Left cardiac atrium (tissue), 4 donors: Measurements from ENCODE around the gene PCDHA1. TPM values are rescaled to one million over a fixed set of nuclear protein-coding genes. Genes with fewer than 3 reads are reported as not detected.

Experiments
- ATAC-seq, 2 donors: fragments of 200-7000 bp; cut with Tn5 transposase; one replicate each; pipeline ENCODE4 v1.9.1; 2020; ENCODE audit warnings: mild to moderate bottlenecking in 2 of 2, moderate library complexity in 2 of 2
- DNase-seq: peaks from one replicate; pipeline ENCODE4 v3.0.0-alpha.2; 2020
- intact Hi-C, 2 donors: fragments of 100-400 bp; cut with DNase I; formaldehyde crosslinking; loops; one replicate each; pipeline versions ENCODE4 v1.14.1 to v1.15.1; 2022 to 2023
- total RNA-seq, 2 donors: library from RNA; stranded (reverse); fragmentation: NEBNext Ultra II Directional; extraction: Animal tissue kit (Norgen Biotek cat#: 25700); gene quantifications; one replicate each; pipeline ENCODE4 v1.2.1, GENCODE V29; 2021
- donor health status: DM: no; HTN: yes; CAD: no.
- donor health status: DM: no; HTN: yes; CAD: no; lungs with severe emphysema.
- donor health status: DM: yes; HTN: yes; CAD: no.
- donor health status: Dilated cardiomyopathy.

Gene PCDHA1
- total RNA-seq, 2 donors from 2014 or later, result not detected

DNA sequence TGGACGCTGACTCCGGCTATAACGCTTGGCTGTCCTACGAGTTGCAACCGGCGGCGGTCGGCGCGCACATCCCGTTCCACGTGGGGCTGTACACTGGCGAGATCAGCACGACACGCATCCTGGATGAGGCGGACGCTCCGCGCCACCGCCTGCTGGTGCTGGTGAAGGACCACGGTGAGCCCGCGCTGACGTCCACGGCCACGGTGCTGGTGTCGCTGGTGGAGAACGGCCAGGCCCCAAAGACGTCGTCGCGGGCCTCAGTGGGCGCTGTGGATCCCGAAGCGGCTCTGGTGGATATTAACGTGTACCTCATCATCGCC lies 91.3 kb downstream of the PCDHA1 start:
- no peak for DNase-seq
- intact Hi-C loops, result no loop called here
- ATAC-seq, result no peak

DNA sequence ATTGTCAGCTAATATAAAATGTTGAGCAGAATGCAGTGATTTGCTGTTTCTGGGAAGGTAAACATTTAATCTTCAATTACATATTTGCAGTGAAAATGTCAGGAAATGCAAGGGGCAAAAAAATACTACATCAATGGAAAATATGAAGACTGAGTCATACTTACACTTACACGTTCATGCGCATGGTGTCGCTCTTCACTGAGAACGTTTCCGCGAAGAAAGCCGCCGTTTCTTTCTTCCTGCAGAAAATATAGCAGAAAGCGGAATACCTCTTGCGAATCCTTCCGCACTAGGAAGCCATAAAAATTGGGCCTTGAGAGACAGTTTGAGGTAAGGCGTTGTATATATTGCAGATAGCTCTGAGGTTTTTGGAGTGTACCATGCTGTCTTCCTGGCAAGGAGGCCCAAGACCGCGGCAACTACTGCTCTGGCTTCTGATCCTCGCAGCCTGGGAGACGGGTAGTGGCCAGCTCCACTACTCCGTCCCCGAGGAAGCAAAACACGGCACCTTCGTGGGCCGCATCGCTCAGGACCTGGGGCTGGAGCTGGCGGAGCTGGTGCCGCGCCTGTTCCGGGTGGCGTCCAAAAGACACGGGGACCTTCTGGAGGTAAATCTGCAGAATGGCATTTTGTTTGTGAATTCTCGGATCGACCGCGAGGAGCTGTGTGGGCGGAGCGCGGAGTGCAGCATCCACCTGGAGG lies 96.1 kb downstream of the PCDHA1 start, which contains the start of gene PCDHA13:
Gene PCDHA13, plus strand, starts transcription at position 236 of the 702 bp plus-strand sequence. Its CDS starts 145 bp downstream, at position 381.
- ATAC-seq (peak in 1 of 2 donors; percentile 27), DNase-seq (no peak)
- intact Hi-C loops, result loop anchor here in 1 of 2 donors (10.0 kb wide), 1 partner anchor 163 kb away; no protein-coding TSS in a partner anchor

DNA sequence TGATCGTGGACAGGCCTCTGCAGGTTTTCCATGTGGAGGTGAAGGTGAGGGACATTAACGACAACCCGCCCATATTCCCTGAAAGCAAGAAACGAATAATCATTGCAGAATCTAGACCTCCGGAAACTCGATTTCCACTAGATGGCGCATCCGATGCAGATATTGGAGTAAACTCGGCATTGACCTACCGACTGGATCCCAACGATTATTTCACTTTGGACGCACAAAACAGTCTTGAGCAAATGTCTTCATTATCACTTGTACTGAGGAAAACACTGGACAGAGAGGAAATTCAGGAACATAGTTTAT lies 96.6 kb downstream of the PCDHA1 start:
- DNase-seq, result no peak
- no peak for ATAC-seq
- intact Hi-C loops, result loop anchor here in 1 of 2 donors (10.0 kb wide), 1 partner anchor 162 kb away; no protein-coding TSS in a partner anchor

DNA sequence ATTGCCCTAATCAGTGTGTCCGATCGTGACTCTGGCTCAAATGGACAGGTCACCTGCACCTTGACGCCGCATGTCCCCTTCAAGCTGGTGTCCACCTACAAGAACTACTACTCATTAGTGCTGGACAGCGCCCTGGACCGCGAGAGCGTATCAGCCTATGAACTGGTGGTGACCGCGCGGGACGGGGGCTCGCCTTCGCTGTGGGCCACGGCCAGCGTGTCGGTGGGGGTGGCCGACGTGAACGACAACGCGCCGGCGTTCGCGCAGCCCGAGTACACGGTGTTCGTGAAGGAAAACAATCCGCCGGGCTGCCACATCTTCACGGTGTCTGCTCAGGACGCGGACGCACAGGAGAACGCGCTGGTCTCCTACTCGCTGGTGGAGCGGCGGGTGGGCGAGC lies 97.4 kb downstream of the PCDHA1 start:
- intact Hi-C loops, result loop anchor here in 1 of 2 donors (10.0 kb wide), 1 partner anchor 161 kb away; no protein-coding TSS in a partner anchor
- ATAC-seq (no peak), DNase-seq (no peak)

DNA sequence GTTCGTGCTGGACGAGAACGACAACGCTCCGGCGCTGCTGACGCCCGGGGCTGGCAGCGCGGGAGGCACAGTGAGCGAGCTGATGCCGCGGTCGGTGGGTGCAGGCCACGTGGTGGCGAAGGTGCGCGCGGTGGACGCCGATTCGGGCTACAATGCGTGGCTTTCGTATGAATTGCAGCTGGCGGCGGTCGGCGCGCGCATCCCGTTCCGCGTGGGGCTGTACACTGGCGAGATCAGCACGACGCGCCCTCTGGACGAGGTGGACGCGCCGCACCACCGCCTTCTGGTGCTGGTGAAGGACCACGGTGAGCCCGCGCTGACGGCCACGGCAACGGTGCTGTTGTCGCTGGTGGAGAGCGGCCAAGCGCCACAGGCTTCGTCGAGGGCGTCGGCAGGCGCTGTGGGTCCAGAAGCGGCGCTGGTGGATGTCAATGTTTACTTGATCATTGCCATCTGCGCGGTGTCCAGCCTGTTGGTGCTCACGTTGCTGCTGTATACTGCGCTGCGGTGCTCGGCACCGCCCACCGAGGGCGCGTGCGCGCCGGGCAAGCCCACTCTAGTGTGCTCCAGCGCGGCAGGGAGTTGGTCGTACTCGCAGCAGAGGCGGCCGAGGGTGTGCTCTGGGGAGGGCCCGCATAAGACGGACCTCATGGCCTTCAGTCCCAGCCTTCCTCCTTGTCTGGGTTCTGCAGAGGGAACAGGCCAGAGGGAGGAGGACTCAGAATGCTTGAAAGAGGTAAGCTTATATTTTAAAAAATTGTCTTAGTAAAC lies 98.2 kb downstream of the PCDHA1 start:
- DNase-seq (no peak), ATAC-seq (no peak)
- intact Hi-C loops, result loop anchor here in 1 of 2 donors (10.0 kb wide), 1 partner anchor 161 kb away; no protein-coding TSS in a partner anchor

DNA sequence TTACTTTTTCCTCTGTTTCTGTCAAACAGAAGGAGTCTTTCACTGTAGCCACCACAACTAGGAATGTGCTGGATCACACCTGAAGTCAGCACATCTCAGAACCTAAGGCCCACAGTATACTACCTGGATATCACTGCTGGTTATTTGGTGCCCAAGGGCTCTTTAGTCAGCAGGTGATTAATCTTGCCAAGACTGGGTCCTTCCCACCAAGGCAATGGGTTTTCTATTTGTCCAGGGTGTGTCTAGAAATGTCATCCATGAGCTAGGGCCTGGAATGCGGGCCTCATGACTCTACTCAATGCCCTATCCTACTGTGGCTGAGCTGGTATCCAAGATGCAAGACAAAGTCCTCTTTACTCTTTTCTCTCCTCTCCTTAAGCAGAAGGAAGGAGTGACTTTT lies 130.4 kb downstream of the PCDHA1 start:
- no peak for ATAC-seq
- DNase-seq, result no peak
- intact Hi-C loops, result no loop called here

DNA sequence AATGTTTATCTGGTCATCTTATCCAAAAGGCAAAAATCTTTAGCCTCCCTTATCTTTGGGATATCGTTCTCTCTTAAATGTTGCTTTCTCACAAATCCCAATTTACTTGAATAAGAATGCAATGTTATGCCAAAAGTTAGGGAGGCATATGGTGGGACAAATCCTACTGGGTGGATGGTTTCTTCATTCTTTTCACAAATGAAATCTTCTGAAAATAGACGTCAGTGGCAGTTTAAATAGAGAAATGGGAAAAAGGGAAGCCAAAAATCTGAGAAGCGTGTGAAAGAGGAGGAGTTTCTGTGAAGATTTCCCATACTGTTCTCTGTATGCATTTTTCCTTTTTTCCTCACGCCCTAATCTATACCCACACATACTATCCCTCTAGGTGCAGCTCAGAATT lies 137.7 kb downstream of the PCDHA1 start:
- no peak for ATAC-seq

DNA sequence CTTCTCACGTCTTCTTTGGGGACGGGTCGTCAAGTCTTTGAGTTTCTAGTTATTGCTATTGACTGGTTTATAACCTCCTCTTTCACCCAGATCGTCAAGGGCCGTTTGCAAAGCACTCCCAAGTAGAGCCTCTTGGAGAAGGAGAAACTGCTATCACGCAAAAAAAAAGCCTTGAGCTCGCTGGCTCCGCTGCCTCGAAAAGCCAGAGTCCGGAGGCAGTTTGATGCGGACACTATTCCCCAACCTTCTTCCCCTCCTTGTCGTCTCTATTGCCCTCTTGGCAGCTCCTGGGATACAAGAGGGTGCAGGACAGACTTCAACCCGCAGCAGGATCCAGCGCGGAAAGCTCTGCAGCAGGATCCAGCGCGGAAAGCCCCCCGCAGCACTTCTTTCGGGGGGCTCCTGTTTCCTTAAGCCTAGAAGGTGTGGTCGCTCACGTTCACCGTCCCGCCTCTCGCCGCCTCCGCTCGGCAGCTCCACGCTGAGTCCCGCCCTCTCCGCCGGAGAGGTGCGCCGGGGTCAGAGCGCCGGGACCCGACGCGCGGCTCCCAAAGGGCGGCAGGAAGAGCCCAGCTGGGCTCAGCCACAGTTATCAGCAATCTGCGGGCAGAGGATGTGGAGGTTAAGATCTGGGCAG lies 140.0 kb downstream of the PCDHA1 start, which contains the start of gene PCDHAC1:
Gene PCDHAC1, plus strand, starts transcription at position 494 of the 637 bp plus-strand sequence. CDS start 594 bp downstream, outside the sequence.
- intact Hi-C loops, result no loop called here
- DNase-seq (peak; percentile 25), ATAC-seq (peak; percentile 53 to 89)

More for the DNA sequence above, 137.7 kb downstream of the PCDHA1 start:
- intact Hi-C loops, result no loop called here
- DNase-seq, result no peak

DNA sequence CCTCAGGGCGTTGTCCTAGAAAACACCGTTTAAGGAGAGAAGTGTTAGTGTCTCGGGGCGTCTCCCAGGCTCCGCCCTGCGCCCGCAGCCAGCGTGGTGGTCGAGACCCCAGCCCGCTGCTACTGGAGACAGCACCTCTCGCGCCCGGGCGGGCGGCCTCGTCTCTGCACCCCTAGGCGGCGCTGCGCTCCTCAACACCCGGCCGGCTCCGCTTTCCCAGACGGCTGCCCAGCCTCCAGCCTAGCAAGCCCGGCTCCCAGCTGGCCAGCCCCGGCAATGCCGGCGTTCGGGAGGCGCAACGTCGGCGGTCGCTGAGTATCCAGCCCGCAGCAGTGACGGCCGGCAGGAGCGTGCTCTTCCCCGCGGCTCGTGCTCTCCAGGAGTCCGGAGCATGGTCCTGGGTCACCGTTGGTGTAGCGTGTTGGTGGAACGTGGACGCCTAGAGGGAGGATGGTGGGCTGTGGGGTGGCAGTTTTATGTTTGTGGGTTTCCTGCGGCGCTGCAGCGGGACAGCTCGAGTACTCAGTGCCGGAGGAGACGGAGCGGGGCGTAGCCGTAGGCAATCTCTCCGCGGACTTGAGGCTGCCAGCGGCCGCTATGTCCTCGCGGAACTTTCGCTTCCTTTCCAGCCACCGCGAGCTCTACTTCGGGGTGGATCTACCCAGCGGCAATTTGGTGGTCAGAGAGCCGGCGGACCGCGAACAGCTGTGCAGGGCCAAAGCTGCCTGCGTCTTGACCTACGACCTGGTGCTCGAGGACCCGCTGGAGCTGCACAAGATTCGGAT lies 140.7 kb downstream of the PCDHA1 start:
- intact Hi-C loops, result no loop called here
- DNase-seq (peak; percentile 86), ATAC-seq (peak; percentile 94 to 98)

DNA sequence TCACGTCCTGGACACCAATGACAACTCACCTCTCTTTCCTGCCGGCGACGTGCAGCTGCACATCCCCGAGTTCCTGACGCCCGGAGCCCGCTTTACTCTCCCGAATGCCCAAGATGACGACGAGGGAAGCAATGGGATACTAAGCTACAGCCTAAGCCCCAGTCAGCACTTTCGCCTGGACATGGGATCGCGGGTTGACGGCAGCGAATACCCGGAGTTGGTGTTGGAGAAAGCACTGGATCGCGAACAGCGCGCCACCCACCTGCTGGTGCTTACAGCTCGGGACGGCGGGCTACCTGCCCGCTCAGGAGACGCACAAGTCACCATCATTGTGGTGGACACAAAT lies 141.3 kb downstream of the PCDHA1 start:
- intact Hi-C loops, result no loop called here
- DNase-seq, result peak; percentile 24
- peak in 1 of 2 donors; percentile 14 for ATAC-seq

DNA sequence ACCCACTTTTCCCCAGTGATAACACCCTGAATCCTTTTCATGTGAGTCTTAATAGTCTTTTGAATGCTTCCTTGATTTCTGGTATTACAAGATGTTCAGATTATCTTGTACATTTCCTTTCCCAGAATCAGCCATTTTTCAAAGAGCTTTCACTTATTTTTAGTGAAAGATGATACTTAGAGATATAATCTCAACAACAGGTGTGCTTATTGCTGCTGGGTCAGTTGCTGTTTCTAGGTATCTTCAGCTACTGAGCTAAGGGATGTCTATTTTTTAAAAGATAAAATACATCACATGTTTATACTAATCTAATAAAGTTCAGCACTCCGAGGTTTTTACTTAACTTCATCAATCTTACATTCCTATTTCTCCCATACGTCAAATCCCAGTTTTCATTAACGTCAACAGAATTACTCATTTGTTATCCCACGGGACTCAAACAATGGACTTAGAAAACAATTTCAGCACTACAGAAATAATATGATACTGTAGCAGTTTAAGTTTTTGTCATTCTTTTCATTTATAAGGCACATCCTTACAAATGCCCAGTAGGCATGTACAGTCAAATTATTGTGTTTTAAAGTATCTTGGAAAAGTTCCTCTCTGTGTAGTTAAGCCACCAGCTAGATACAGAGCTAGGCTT lies 149.1 kb downstream of the PCDHA1 start:
- no peak for ATAC-seq
- intact Hi-C loops, result no loop called here
- DNase-seq, result no peak

DNA sequence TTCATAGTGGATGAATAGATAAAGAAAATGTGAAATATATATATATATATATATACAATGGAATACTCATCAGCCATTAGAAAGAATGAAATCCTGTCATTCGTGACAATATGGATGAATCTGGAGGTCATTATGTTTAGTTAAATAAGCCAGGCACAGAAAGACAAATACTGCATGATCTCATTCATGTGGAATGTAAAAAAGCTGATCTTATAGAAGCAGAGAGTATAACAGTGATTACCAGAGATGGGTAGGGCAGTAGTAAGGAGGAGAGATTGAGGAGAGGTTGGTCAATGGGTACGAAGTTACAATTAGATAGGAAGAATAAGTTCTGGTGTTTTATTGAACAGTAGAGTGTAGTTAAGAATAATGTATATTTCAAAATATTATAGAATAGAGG lies 160.6 kb downstream of the PCDHA1 start:
- intact Hi-C loops, result no loop called here
- no peak for ATAC-seq
- no peak for DNase-seq

DNA sequence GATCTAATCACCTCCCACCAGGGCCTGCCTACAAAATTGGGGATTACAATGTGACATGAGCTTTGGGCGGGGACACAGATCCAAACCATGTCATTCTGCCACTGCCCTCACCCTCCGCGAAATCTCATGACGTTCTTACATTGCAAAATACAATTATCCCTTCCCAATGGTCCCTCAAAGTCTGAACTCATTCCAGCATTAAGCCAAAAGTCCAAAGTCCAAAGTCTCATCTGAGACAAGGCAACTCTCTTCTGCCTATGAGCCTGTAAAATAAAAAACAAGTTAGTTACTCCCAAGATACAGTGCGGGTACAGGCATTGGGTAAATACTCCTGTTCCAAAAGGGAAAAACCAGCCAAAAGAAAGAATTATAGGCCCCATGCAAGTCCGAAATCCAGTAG lies 165.7 kb downstream of the PCDHA1 start:
- ATAC-seq, result no peak
- intact Hi-C loops, result no loop called here

DNA sequence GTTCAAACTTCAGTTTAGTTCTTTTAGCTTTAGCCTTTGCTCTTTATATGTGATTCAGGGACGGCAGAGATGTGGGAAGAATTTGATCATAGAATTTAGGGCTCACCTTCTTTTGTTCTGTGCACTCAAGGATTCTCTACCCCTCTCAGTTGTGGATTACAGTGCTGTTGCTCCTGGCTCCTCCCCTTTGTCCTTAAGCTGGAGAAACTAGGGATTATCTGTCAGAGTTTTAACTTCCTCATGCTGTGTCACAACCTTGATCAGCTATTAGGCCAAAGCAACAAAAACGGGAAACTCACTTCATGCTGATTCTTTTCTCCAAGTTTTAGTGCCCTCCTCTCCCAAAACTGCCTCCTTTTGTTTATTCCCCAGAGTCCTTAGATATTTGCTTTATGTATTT lies 167.3 kb downstream of the PCDHA1 start:
- intact Hi-C loops, result no loop called here
- DNase-seq, result no peak
- ATAC-seq, result no peak

More for the DNA sequence above, 165.7 kb downstream of the PCDHA1 start:
- DNase-seq, result no peak

DNA sequence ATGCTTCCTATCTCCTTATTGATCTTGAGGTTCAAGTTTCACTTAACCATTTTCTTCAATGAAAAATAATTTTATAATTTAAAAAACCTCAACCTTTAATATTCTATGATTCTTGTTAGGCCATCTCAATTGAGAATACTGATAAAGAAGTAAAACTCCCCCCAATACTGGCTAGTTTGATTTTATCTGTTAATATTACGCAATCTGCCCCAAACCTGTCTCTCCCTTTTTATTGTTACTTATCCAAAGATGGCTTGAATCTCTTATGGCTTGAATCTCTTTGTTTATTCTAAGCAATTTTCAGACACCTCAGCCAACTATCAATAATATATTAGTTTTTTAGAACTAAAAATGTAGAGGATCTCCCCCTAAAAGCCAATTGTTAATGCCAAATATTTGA lies 176.2 kb downstream of the PCDHA1 start:
- intact Hi-C loops, result no loop called here
- ATAC-seq, result no peak
- DNase-seq, result no peak

DNA sequence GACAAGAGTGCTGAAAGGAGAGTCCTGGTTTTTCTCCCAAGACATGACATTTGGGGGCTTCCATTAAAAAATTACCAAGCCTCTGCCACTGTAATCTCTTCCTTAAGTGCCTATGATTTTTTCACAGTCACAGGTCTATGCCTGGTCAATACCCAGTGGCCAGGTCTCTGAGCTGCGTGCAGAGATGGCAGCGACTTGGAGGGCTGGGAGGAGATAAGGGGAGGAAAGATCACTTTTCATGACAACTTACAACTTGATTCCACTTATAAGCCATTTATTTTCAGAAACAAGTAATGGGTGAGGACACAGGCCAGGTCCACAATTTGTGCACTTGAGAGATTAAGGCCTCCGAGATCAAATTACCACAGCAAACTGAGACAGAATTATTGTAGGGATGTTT lies 178.4 kb downstream of the PCDHA1 start:
- ATAC-seq (no peak), DNase-seq (no peak)
- intact Hi-C loops, result no loop called here

DNA sequence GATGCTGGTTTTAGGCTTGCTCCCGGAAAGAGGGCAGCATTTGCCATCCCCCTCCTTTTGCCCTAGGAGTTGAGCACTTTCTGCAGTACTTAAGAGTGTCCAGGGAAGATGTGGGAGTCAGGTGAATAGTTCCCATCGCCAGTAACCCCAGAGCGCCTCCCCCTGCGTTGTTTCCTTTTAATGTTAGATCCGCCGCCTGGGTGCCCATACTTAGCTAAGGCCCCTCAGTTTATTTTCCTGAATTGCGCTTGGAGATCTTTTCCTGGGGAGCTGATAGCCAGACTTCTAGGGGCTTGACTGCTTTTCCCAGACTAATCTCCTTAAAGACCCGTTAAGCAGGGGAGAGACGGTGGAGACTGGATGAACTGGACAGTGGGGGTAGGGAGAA lies 180.0 kb downstream of the PCDHA1 start:
- ATAC-seq, result peak in 1 of 2 donors; percentile 31
- DNase-seq, result no peak
- intact Hi-C loops, result no loop called here

DNA sequence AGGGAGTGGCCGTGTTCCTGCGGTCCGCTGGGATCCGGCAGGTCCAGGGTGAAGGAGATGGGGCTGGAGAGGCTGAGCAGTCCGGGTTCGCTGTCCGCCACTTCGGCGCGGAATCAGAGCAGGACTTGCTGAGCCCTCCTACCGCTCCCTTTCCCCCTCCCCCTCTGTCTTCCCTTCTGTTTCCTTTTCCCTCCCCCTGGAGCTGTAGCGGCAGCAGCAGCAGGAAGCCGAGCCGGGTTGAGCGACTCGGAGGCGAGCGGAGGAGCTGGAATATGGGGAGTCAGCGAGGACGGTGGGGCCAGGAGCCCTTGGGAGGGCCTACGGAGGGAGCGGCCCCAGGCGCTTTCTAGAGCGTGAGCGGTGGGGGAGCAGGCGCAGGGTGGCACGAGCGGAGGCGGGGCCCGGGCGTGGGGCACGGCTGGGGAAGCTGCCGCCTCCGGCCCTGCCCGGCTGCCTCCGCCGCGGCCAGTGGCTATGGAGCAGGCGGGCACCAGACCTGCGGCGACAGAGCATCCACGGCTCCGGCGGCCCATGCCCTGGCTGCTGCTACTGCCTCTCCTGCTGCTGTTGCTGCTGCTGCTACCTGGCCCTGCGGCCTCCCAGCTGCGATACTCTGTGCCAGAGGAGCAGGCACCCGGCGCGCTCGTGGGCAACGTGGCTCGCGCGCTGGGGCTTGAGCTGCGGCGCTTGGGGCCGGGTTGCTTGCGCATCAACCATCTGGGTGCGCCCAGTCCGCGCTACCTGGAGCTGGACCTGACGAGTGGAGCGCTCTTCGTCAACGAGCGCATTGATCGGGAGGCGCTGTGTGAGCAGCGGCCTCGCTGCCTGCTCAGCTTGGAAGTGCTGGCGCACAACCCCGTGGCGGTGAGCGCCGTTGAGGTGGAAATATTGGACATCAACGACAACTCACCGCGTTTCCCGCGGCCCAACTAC lies 180.6 kb downstream of the PCDHA1 start, which contains the start of gene PCDHAC2:
Gene PCDHAC2, plus strand, starts transcription at position 184 of the 933 bp plus-strand sequence. Its CDS starts 291 bp downstream, at position 475.
- ATAC-seq (peak; percentile 87 to 97), DNase-seq (peak; percentile 46)
- intact Hi-C loops, result no loop called here
